ENCODE data around the gene FAM114A1.

DNA sequence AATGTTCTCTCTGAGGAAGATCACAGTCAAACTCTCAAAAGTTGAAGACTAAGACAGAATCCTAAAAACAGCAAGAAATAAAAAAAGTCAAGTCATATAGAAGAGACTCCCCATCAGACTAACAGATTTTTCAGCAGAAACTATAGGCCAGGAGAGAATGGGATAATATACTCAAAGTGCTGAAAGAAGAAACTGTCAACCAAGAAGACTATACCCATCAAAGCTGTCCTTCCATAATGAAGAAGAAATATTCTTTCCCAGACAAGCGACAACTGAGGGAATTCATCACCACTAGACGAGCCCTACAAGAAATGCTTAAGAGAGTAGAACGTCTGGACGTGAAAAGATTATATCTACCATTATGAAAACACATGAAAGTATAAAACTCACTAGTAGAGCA lies 33.0 kb upstream of the FAM114A1 start:
- TF ChIP-seq CTCF (IDR thresholded peaks at IDR 0.05) (no peak), POLR2A (IDR thresholded peaks at IDR 0.05) (no peak), EP300 (IDR thresholded peaks at IDR 0.05) (no peak)

All from ovary (tissue), 3 donors.